ENCODE measurements around the gene SLC44A1.

SLC44A1 gene

GRCh38 chr9:105432247-105432842 lies 187.9 kb downstream of the SLC44A1 start:
- in situ Hi-C loops (cut with HindIII; ENCODE audit: low pct_ligation_motif_present, low pct_unique_long_range_greater_than_20kb, low sequenced_read_pairs): no loop called here
- no peak for DNase-seq

GRCh38 chr9:105435453-105435852 lies 191.0 kb downstream of the SLC44A1 start:
- no peak for DNase-seq
- in situ Hi-C loops (cut with HindIII; ENCODE audit: low pct_ligation_motif_present, low pct_unique_long_range_greater_than_20kb, low sequenced_read_pairs): no loop called here

GRCh38 chr9:105436783-105437182 lies 192.3 kb downstream of the SLC44A1 start:
- no peak for DNase-seq
- in situ Hi-C loops (cut with HindIII; ENCODE audit: low pct_ligation_motif_present, low pct_unique_long_range_greater_than_20kb, low sequenced_read_pairs): no loop called here

- in situ Hi-C loops (cut with HindIII; ENCODE audit: low pct_ligation_motif_present, low pct_unique_long_range_greater_than_20kb, low sequenced_read_pairs): no loop called here
- DNase-seq: no peak
Measured at GRCh38 chr9:105437704-105438103, 193.3 kb downstream of the SLC44A1 start.

GRCh38 chr9:105438141-105438806 lies 193.8 kb downstream of the SLC44A1 start:
- in situ Hi-C loops (cut with HindIII; ENCODE audit: low pct_ligation_motif_present, low pct_unique_long_range_greater_than_20kb, low sequenced_read_pairs): no loop called here
- no peak for DNase-seq

GRCh38 chr9:105439428-105439827 lies 195.0 kb downstream of the SLC44A1 start:
- in situ Hi-C loops (cut with HindIII; ENCODE audit: low pct_ligation_motif_present, low pct_unique_long_range_greater_than_20kb, low sequenced_read_pairs): no loop called here
- no peak for DNase-seq

GRCh38 chr9:105441616-105442160 lies 197.2 kb downstream of the SLC44A1 start:
- in situ Hi-C loops (cut with HindIII; ENCODE audit: low pct_ligation_motif_present, low pct_unique_long_range_greater_than_20kb, low sequenced_read_pairs): no loop called here
- no peak for DNase-seq

GRCh38 chr9:105443121-105443520 lies 198.7 kb downstream of the SLC44A1 start:
- in situ Hi-C loops (cut with HindIII; ENCODE audit: low pct_ligation_motif_present, low pct_unique_long_range_greater_than_20kb, low sequenced_read_pairs): no loop called here

GRCh38 chr9:105444130-105444529 lies 199.7 kb downstream of the SLC44A1 start:
- in situ Hi-C loops (cut with HindIII; ENCODE audit: low pct_ligation_motif_present, low pct_unique_long_range_greater_than_20kb, low sequenced_read_pairs): no loop called here
- no peak for DNase-seq

More at GRCh38 chr9:105443121-105443520, 198.7 kb downstream of the SLC44A1 start:
- no peak for DNase-seq

- no peak for DNase-seq
- in situ Hi-C loops (cut with HindIII; ENCODE audit: low pct_ligation_motif_present, low pct_unique_long_range_greater_than_20kb, low sequenced_read_pairs): no loop called here
Measured at GRCh38 chr9:105445203-105445881, 200.9 kb downstream of the SLC44A1 start.

- in situ Hi-C loops (cut with HindIII; ENCODE audit: low pct_ligation_motif_present, low pct_unique_long_range_greater_than_20kb, low sequenced_read_pairs): no loop called here
Measured at GRCh38 chr9:105447386-105447813, 202.9 kb downstream of the SLC44A1 start.

GRCh38 chr9:105447814-105448812 lies 203.7 kb downstream of the SLC44A1 start, which contains the start of gene FSD1L:
FSD1L (plus strand) TSS chr9:105448034; CDS start chr9:105448221, 187 bp downstream.
- peak; percentile 91 for DNase-seq
- in situ Hi-C loops (cut with HindIII; ENCODE audit: low pct_ligation_motif_present, low pct_unique_long_range_greater_than_20kb, low sequenced_read_pairs): no loop called here

More at GRCh38 chr9:105447386-105447813, 202.9 kb downstream of the SLC44A1 start:
- no peak for DNase-seq

GRCh38 chr9:105449081-105449480 lies 204.6 kb downstream of the SLC44A1 start:
- no peak for DNase-seq
- in situ Hi-C loops (cut with HindIII; ENCODE audit: low pct_ligation_motif_present, low pct_unique_long_range_greater_than_20kb, low sequenced_read_pairs): no loop called here

- no peak for DNase-seq
- in situ Hi-C loops (cut with HindIII; ENCODE audit: low pct_ligation_motif_present, low pct_unique_long_range_greater_than_20kb, low sequenced_read_pairs): no loop called here
Measured at GRCh38 chr9:105452185-105452584, 207.7 kb downstream of the SLC44A1 start.

GRCh38 chr9:105455836-105456475 lies 211.5 kb downstream of the SLC44A1 start:
- in situ Hi-C loops (cut with HindIII; ENCODE audit: low pct_ligation_motif_present, low pct_unique_long_range_greater_than_20kb, low sequenced_read_pairs): no loop called here
- DNase-seq: no peak

- in situ Hi-C loops (cut with HindIII; ENCODE audit: low pct_ligation_motif_present, low pct_unique_long_range_greater_than_20kb, low sequenced_read_pairs): no loop called here
- DNase-seq: no peak
Measured at GRCh38 chr9:105457560-105458294, 213.3 kb downstream of the SLC44A1 start.

- in situ Hi-C loops (cut with HindIII; ENCODE audit: low pct_ligation_motif_present, low pct_unique_long_range_greater_than_20kb, low sequenced_read_pairs): no loop called here
Measured at GRCh38 chr9:105458404-105458803, 214.0 kb downstream of the SLC44A1 start.

More at GRCh38 chr9:105458404-105458803, 214.0 kb downstream of the SLC44A1 start:
- DNase-seq: no peak

All from ACHN (cell line).